VCaP (cell line): ENCODE results near the gene IPP.

ENCODE experiments used
- H3K27ac ChIP-seq: fragments of 450-650 bp; 2 replicates; pipeline ENCODE4 v1.5.1; 2017
- TF ChIP-seq, protein P1 (sequence below): fragments of 450-650 bp; conservative IDR thresholded peaks from 2 replicates; pipeline ENCODE4 v1.5.1; 2017; ENCODE audit warnings: mild to moderate bottlenecking, moderate library complexity

The IPP gene

DNA sequence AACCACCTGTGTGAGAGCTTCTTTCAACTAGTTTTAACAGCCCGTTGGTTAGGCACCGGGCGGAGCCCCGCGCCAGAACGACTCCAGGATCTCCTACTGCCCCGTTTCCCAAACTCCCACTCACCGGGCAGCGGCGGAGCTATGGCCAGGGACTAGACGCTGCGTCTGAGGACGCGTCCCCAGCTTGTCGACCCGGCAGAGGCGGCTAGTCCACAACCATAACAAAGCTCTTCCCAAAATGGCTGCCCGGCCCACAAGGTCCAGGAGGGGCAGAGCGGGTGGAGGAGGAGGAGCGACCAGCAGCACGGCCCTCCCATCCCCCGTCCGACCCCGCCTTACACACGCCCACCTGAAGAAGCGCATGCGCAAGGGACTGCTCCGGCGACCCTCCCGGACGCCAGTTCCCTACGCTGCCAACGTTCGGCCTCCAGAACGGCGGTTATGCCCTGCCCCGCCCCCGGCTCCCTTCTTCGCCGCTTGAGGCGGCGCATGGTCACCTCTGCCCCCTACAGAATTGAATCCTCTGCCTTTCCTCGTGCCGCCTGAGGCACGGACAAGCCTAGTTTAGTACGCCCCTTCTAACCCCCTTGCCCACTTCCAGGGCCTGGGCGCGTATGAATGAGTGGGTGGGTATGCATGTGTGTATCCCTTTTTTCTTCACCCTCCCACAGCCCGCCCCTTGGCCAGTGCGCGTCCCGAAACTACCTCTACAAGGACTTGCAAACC lies 64.0 kb downstream of the IPP start, which contains the start of gene GPBP1L1:
Gene GPBP1L1 (minus strand): TSS at position 246 of the 726 bp plus-strand sequence. CDS start 27,446 bp downstream, outside the sequence.
- TF ChIP-seq, protein P1, sequence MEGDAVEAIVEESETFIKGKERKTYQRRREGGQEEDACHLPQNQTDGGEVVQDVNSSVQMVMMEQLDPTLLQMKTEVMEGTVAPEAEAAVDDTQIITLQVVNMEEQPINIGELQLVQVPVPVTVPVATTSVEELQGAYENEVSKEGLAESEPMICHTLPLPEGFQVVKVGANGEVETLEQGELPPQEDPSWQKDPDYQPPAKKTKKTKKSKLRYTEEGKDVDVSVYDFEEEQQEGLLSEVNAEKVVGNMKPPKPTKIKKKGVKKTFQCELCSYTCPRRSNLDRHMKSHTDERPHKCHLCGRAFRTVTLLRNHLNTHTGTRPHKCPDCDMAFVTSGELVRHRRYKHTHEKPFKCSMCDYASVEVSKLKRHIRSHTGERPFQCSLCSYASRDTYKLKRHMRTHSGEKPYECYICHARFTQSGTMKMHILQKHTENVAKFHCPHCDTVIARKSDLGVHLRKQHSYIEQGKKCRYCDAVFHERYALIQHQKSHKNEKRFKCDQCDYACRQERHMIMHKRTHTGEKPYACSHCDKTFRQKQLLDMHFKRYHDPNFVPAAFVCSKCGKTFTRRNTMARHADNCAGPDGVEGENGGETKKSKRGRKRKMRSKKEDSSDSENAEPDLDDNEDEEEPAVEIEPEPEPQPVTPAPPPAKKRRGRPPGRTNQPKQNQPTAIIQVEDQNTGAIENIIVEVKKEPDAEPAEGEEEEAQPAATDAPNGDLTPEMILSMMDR: no peak
- peak within 1 kb of the TSS; percentile 96 for H3K27ac ChIP-seq

DNA sequence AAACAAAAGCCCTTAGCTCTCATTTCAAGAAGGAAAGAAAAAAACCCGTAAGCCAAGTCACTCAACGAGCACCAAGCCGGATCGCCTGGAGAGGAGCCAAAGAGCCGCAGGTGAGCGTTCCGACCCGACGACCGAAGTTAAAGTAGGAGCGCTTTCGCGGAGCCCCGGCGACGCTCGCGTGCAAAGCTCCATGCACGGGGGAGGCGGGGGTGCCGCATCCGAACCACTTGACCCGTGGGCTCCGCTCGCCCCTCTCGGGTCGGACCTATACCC lies 64.5 kb downstream of the IPP start:
- TF ChIP-seq, protein P1: no peak

DNA sequence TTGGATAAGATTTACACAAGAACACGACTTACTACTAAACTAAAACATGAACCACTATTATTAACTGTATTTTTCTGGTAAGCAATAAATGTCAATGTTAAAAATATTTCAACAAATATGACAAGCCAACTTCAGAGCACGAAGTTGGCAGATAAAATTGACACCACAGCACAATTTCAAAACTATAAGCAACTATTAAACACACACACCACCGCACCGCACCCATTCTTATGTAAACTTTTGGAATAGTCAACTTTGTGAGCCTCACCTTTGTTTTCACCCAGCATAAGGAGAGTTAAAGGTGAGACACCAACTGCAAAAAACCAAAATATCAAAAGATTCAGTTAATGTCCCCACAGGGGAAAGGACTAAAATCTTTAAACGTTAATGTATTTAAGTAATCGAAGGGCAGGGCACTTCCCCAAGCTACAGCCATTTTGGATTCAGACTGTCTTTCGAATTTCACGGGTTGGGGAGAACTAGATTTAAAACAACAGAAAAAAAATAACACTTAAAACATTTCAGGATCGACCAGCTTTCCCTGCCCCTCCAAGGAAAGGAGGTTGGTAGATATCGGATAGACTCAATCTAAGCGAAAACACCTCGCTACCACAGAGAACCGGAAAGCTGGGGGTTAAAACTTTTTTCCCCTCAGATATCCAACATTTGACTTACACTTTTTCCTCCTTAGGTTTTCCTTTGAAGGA lies 65.0 kb downstream of the IPP start:
- TF ChIP-seq, protein P1: no peak
- peak overlapping the region; percentile 96 for H3K27ac ChIP-seq

More for the DNA sequence above, 64.5 kb downstream of the IPP start:
- H3K27ac ChIP-seq: peak overlapping the region; percentile 96

DNA sequence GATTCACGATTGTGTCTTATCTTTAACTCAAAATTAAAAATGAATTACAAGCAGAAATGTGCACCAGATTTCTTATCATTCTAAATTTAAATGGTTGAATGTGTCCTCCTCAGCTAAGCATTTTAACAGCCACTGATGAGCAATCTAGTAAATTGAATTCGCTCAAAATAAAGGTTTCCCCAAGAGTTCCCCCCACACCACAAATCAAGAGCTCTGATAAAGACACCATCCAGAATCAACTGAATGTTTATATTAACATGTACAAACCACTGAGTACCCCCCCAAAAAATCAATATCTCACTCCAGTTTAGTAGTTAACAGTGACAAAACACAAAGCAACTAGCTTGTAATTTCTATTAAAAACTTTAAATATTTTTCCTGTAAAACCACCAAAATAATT lies 66.1 kb downstream of the IPP start:
- peak overlapping the region; percentile 96; the same call in 1 of the 2 replicates for H3K27ac ChIP-seq
- TF ChIP-seq, protein P1: no peak

DNA sequence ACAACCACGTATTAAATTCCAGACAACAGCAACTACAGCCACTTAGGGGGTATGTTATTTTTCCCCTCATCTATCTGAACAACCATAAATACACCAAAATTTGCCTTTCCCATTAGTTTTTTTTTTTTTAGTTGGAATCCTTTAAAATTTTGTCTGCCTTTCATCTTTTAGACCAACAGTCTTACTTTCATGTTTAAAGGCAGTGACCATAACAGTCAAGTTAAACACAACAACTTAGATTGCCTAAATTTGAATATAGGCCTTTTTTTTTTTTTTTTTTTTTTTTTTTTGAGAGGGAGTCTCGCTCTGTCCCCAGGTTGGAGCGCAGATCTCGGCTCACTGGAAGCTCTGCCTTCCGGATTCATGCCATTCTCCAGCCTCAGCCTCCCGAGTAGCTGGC lies 67.5 kb downstream of the IPP start:
- H3K27ac ChIP-seq: no peak overlapping the region
- TF ChIP-seq, protein P1: no peak

DNA sequence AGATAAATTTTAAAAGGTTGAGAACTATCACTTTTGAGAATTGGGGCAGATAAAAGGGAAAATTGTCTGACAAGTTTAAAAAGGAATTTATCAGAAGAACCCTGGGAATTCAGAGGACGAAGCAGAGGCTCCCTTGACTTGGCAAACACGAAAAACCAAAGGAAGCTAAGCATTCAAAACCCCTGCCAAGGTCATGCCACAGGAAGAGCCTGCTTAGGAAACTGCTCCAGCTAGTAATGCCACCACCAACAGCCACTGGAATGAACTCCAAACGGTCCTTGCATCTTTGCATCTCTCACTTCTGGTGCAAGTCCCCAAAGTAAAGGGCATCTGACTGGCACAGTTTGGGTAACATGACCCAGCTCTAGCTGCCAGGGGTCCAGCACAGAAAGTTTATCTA lies 71.3 kb downstream of the IPP start:
- H3K27ac ChIP-seq: peak overlapping the region; percentile 47
- TF ChIP-seq, protein P1: no peak

DNA sequence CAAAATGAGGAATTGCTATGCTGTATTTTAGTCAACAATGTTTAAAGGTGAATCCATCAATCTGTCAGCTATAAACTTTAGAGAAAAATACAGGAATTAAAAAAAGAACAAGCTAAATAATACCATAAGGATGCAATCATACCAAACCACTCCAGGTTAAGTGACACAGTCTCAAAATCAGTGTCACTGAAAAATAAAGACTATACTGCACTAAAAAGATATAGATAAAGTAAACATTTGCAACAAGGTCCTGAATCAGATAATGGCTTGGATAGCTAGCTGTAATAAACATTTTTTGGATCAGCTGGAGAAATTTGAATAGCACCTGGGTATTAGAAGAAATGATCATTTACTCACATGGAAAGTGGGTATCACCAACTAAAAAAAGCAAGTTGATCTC lies 72.0 kb downstream of the IPP start:
- TF ChIP-seq, protein P1: no peak
- H3K27ac ChIP-seq: peak overlapping the region; percentile 47
